Adrenal gland (tissue), 12 donors: ENCODE measurements around the gene RPL41. TPM values are rescaled to one million over a fixed set of nuclear protein-coding genes. Genes with fewer than 3 reads are reported as not detected.

Experiments used
- DNase-seq, 7 donors: peaks; one replicate each; pipeline ENCODE4 v3.0.0-alpha.2; 2019 to 2020
- H3K27ac ChIP-seq, 5 donors: fragments of 200-600 bp; sonication (generic) in 4 of 5; 1 replicate in 3 of 5; 2 replicates in 2 of 5; pipeline versions ENCODE4 v1.5.1 to v1.8.0; 2016 to 2020; ENCODE audit warnings: mild to moderate bottlenecking in 1 of 5
- H3K27me3 ChIP-seq: fragments of 200-600 bp; 2 replicates; pipeline ENCODE4 v1.8.0; 2021
- H3K36me3 ChIP-seq, 2 donors: fragments of 200-600 bp; replicated peaks in 1 of 2; 1 replicate in 1 of 2; 2 replicates in 1 of 2; pipeline versions ENCODE4 v1.5.1 to v1.8.0; 2018 to 2022
- H3K4me1 ChIP-seq, 2 donors: fragments of 200-600 bp; replicated peaks in 1 of 2; 1 replicate in 1 of 2; 2 replicates in 1 of 2; pipeline versions ENCODE4 v1.5.1 to v1.8.0; 2018 to 2021
- H3K4me3 ChIP-seq, 4 donors: fragments of 200-600 bp; sonication (generic) in 3 of 4; one replicate each; pipeline ENCODE4 v1.5.1; 2016 to 2018
- H3K9me3 ChIP-seq, 3 donors: fragments of 200-600 bp; sonication (generic) in 1 of 3; replicated peaks in 1 of 3; 1 replicate in 2 of 3; 2 replicates in 1 of 3; pipeline versions ENCODE4 v1.5.1 to v1.8.0; 2016 to 2021
- CTCF ChIP-seq, 6 experiments: fragments of 450-650 bp in 4 of 6; fragments of 200-600 bp in 2 of 6; sonication (generic) in 1 of 6; IDR thresholded peaks; 1 replicate in 5 of 6; 2 replicates in 1 of 6; pipeline versions ENCODE4 v1.5.1 to v1.8.0; 2016 to 2021; ENCODE audit warnings: antibody characterized with exemption in 6 of 6, mild to moderate bottlenecking in 2 of 6, moderate library complexity in 1 of 6
- POLR2A ChIP-seq, 2 donors: fragments of 450-650 bp; IDR thresholded peaks; one replicate each; pipeline ENCODE4 v1.6.1; 2017; ENCODE audit warnings: antibody characterized with exemption in 2 of 2, mild to moderate bottlenecking in 2 of 2, moderate library complexity in 1 of 2
- WGBS, 4 donors: extraction: QIAGEN DNeasy Blood & Tissue Kit in 2 of 4; methylation state at CpG; one replicate each; pipeline versions ENCODE4 v1.1.5 to v1.1.7; 2013 to 2017; 5-methylcytosine and 5-hydroxymethylcytosine counted together
- intact Hi-C, 2 donors: fragments of 100-400 bp; cut with DNase I; formaldehyde crosslinking; loops; one replicate each; pipeline versions ENCODE4 v1.14.1 to v1.15.0; 2022 to 2023
- polyA plus RNA-seq, 3 donors: library from polyadenylated mRNA; stranded (reverse); fragments of 200-250 nt in 2 of 3; fragments of 350-450 nt in 1 of 3; fragmentation: Illumina TruSeq in 1 of 3; extraction: RNeasy Lipid Tissue Mini Kit (QIAGEN cat#74804) in 1 of 3; gene quantifications; one replicate each; pipeline ENCODE4 v1.2.3, GENCODE V29; 2013 to 2014
- total RNA-seq, 9 donors: library from RNA; depleted of rRNA in 4 of 9; stranded (reverse); fragments of >200 nt in 4 of 9; fragments of 120-200 nt in 1 of 9; fragmentation: NEBNext Ultra II Directional in 1 of 9; extraction: Animal tissue kit (Norgen Biotek cat#: 25700) in 1 of 9; gene quantifications; one replicate each; pipeline versions ENCODE4 v1.1.0 to v1.2.4, GENCODE V29; 2013 to 2023
- donor health status: healthy with polysubstance abuse.
- donor health status: Bipolar disorder and iron deficiency.
- donor health status: DM: yes; HTN: yes; CAD: no.
- donor health status: DM: no; HTN: no; CAD: no.
- donor health status: DM: no; HTN: no; CAD: no.
- donor health status: DM: yes; HTN: yes; CAD: no.

Gene RPL41
- total and polyA plus RNA-seq, 12 donors = 1,635 to 6,204 (median 3,125) TPM

- intact Hi-C loops = no loop called here
- DNase-seq = peak; percentile 94 to 97 (median 96)
- 0 to 2% (median 1%) methylated on average over 13 to 37 of the region's 37 CpGs for WGBS, 4 donors
- H3K4me3 ChIP-seq = peak within 1 kb of the TSS in 3 of 4 donors; percentile 20 to 59 (median 38)
- H3K27me3 ChIP-seq = no peaks in the 10 kb centered on the region
- peak within 1 kb of the TSS; percentile 80 to 97 (median 95) for H3K27ac ChIP-seq
- peaks cover 17 to 29% of the 10 kb centered on the region in 2 donors for H3K4me1 ChIP-seq
- H3K36me3 ChIP-seq = no peaks in the 10 kb centered on the region
- no peaks in the 10 kb centered on the region for H3K9me3 ChIP-seq
- TF ChIP-seq POLR2A (IDR thresholded peaks at IDR 0.05) (peak in 1 of 2 donors; percentile 57), CTCF (IDR thresholded peaks at IDR 0.05) (no peak)
Measured at GRCh38 chr12:56152132-56152755, 35.8 kb downstream of the RPL41 start, which contains the start of gene MYL6B. Gene MYL6B, plus strand, starts transcription at chr12:56152587. Its CDS starts 1,332 bp downstream, at chr12:56153919.

- 12 to 20% (median 17%) methylated on average over 8 of the region's 8 CpGs for WGBS, 4 donors
- Histone ChIP-seq H3K9me3 (no peaks in the 10 kb centered on the region), H3K27ac (peak overlapping the region in 4 of 5 donors; percentile 80 to 97 (median 88)), H3K36me3 (no peaks in the 10 kb centered on the region), H3K4me1 (peaks cover 15 to 26% of the 10 kb centered on the region in 2 donors), H3K27me3 (no peaks in the 10 kb centered on the region), H3K4me3 (peak overlapping the region in 2 of 4 donors; percentile 38 to 59)
- intact Hi-C loops = no loop called here
- DNase-seq = no peak
- TF ChIP-seq CTCF (IDR thresholded peaks at IDR 0.05) = no peak
Measured at GRCh38 chr12:56152756-56153677, 36.6 kb downstream of the RPL41 start.

GRCh38 chr12:56153678-56154065 is 37.2 kb downstream of the RPL41 start:
- Histone ChIP-seq H3K27me3 (no peaks in the 10 kb centered on the region), H3K27ac (no peak overlapping the region), H3K36me3 (no peaks in the 10 kb centered on the region), H3K9me3 (no peaks in the 10 kb centered on the region), H3K4me1 (peaks cover 15 to 26% of the 10 kb centered on the region in 2 donors), H3K4me3 (no peak overlapping the region)
- no peak for TF ChIP-seq CTCF (IDR thresholded peaks at IDR 0.05)
- no peak for TF ChIP-seq POLR2A (IDR thresholded peaks at IDR 0.05)
- WGBS, 4 donors = 62 to 92% (median 80%) methylated on average over 2 to 5 of the region's 5 CpGs
- intact Hi-C loops = no loop called here
- DNase-seq = no peak

GRCh38 chr12:56154246-56154771 is 37.9 kb downstream of the RPL41 start:
- 93 to 100% (median 100%) methylated on average over 1 of the region's 1 CpG for WGBS, 4 donors
- H3K27me3 ChIP-seq = no peaks in the 10 kb centered on the region
- H3K9me3 ChIP-seq = no peaks in the 10 kb centered on the region
- H3K36me3 ChIP-seq = no peaks in the 10 kb centered on the region
- no peak overlapping the region for H3K4me3 ChIP-seq
- peaks cover 16 to 28% of the 10 kb centered on the region in 2 donors for H3K4me1 ChIP-seq
- DNase-seq = no peak
- H3K27ac ChIP-seq = no peak overlapping the region
- TF ChIP-seq CTCF (IDR thresholded peaks at IDR 0.05) (no peak), POLR2A (IDR thresholded peaks at IDR 0.05) (no peak)
- intact Hi-C loops = no loop called here
